Gastrocnemius medialis (tissue), 4 donors: Measurements from ENCODE around the gene SORBS1. TPM values are rescaled to one million over a fixed set of nuclear protein-coding genes. Genes with fewer than 3 reads are reported as not detected.

Experiments used
- ATAC-seq, 2 donors: fragments of 150-250 bp; one replicate each; pipeline ENCODE4 v1.9.1; 2016
- DNase-seq, 2 donors: peaks; one replicate each; pipeline ENCODE4 v3.0.0-alpha.2; 2019
- H3K27ac ChIP-seq, 4 donors: fragments of 200-600 bp; sonication (generic); 1 replicate in 1 of 4; 2 replicates in 3 of 4; pipeline ENCODE4 v1.5.1; 2016 to 2018; ENCODE audit warnings: mild to moderate bottlenecking in 2 of 4, moderate library complexity in 1 of 4
- H3K27me3 ChIP-seq, 3 donors: fragments of 200-600 bp; sonication (generic) in 2 of 3; 1 replicate in 1 of 3; 2 replicates in 2 of 3; pipeline versions ENCODE4 v1.5.1 to v1.6.0; 2016 to 2019; ENCODE audit warnings: mild to moderate bottlenecking in 1 of 3, moderate library complexity in 1 of 3
- H3K36me3 ChIP-seq, 2 donors: fragments of 200-600 bp; sonication (generic) in 1 of 2; one replicate each; pipeline ENCODE4 v1.5.1; 2017 to 2018
- H3K4me1 ChIP-seq, 2 donors: fragments of 200-600 bp; sonication (generic) in 1 of 2; one replicate each; pipeline ENCODE4 v1.5.1; 2016 to 2017; ENCODE audit warnings: mild to moderate bottlenecking in 2 of 2
- H3K4me3 ChIP-seq, 4 donors: fragments of 200-600 bp; sonication (generic) in 3 of 4; 1 replicate in 1 of 4; 2 replicates in 3 of 4; pipeline ENCODE4 v1.5.1; 2016 to 2019; ENCODE audit warnings: mild to moderate bottlenecking in 2 of 4
- H3K9me3 ChIP-seq, 3 donors: fragments of 200-600 bp; sonication (generic) in 2 of 3; 1 replicate in 1 of 3; 2 replicates in 2 of 3; pipeline ENCODE4 v1.5.1; 2016 to 2019
- POLR2A ChIP-seq, 2 donors: fragments of 450-650 bp; IDR thresholded peaks; one replicate each; pipeline ENCODE4 v1.6.1; 2017; ENCODE audit warnings: antibody characterized with exemption in 2 of 2, mild to moderate bottlenecking in 2 of 2, moderate library complexity in 2 of 2
- in situ Hi-C, 4 donors: fragments of 200-750 bp; cut with MboI; loops; one replicate each; pipeline versions ENCODE4 v1.15.0 to v1.8.0; 2017; ENCODE audit warnings: low sequenced_read_pairs in 4 of 4
- intact Hi-C: fragments of 100-400 bp; cut with DNase I; formaldehyde crosslinking; loops from one replicate; pipeline ENCODE4 v1.15.1; 2023; ENCODE audit warnings: low total_unique reads
- total RNA-seq, 4 donors: library from RNA; depleted of rRNA; stranded (reverse); fragments of >200 nt; gene quantifications; one replicate each; pipeline versions ENCODE4 v1.1.0 to v1.2.3, GENCODE V29; 2016
- TF ChIP-seq, protein P1 (sequence below), 5 experiments: fragments of 450-650 bp in 3 of 5; fragments of 200-600 bp in 2 of 5; sonication (generic) in 2 of 5; IDR thresholded peaks in 4 of 5; conservative IDR thresholded peaks in 1 of 5; 1 replicate in 4 of 5; 2 replicates in 1 of 5; pipeline ENCODE4 v1.5.1; 2016 to 2019; ENCODE audit warnings: antibody characterized with exemption in 5 of 5, mild to moderate bottlenecking in 3 of 5, moderate library complexity in 3 of 5

The SORBS1 gene
- total RNA-seq, 4 donors from 2014 or later = 146 to 331 (median 186) TPM

DNA sequence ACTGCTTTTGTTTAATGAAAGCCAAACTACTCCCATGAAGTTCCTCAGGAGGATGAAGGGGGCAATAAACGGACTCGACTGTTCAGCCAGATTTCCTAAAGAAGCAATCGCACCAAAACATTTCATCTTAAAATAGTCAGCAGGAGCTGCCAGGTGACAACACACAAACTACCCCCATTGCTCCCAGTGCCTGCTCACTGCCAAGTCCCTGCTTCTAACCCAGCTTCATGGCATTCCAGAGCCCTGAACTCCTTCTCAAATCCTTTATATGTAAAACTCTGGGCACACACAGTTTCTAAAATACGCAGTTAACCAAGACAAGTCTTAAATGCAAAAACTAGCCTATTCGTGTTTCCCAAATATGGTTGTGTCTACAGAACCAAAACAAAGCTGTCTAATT is 110.0 kb downstream of the SORBS1 start:
- DNase-seq (no peak), ATAC-seq (peak; percentile 26 to 52)
- peak overlapping the region; percentile 77 to 90 (median 86) for H3K27ac ChIP-seq
- in situ Hi-C loops = no loop called here
- H3K36me3 ChIP-seq = no peaks in the 10 kb centered on the region
- H3K27me3 ChIP-seq = no peaks in the 10 kb centered on the region
- no peaks in the 10 kb centered on the region for H3K9me3 ChIP-seq
- intact Hi-C loops = no loop called here
- H3K4me3 ChIP-seq = peak overlapping the region in 1 of 4 donors; percentile 39
- peaks cover 53 to 67% of the 10 kb centered on the region in 2 donors for H3K4me1 ChIP-seq
- TF ChIP-seq, protein P1, sequence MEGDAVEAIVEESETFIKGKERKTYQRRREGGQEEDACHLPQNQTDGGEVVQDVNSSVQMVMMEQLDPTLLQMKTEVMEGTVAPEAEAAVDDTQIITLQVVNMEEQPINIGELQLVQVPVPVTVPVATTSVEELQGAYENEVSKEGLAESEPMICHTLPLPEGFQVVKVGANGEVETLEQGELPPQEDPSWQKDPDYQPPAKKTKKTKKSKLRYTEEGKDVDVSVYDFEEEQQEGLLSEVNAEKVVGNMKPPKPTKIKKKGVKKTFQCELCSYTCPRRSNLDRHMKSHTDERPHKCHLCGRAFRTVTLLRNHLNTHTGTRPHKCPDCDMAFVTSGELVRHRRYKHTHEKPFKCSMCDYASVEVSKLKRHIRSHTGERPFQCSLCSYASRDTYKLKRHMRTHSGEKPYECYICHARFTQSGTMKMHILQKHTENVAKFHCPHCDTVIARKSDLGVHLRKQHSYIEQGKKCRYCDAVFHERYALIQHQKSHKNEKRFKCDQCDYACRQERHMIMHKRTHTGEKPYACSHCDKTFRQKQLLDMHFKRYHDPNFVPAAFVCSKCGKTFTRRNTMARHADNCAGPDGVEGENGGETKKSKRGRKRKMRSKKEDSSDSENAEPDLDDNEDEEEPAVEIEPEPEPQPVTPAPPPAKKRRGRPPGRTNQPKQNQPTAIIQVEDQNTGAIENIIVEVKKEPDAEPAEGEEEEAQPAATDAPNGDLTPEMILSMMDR (IDR thresholded peaks at IDR 0.05 in 4 of 5, conservative IDR thresholded peaks at IDR 0.05 in 1 of 5) = no peak
- no peak for TF ChIP-seq POLR2A (IDR thresholded peaks at IDR 0.05)

DNA sequence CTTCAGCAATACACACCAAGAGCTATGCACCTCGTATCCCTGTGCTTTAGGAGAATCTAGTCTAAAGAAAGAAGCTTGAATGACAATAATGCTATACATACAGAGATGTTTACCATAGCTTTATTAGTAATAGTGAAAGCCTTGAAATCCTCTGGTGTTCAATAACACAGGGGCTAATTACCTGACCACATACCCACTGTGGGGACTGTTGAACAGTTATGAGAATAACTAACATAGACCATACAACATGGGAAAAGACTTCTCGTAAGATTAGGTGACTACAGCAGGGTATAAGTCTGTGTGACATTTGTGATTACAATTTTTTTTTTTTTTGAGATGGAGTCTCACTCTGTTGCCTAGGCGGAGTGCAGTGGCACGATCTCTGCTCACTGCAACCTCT is 111.0 kb downstream of the SORBS1 start:
- peak overlapping the region; percentile 77 to 90 (median 86) for H3K27ac ChIP-seq
- no peak for ATAC-seq
- H3K4me1 ChIP-seq = peaks cover 62 to 69% of the 10 kb centered on the region in 2 donors

DNA sequence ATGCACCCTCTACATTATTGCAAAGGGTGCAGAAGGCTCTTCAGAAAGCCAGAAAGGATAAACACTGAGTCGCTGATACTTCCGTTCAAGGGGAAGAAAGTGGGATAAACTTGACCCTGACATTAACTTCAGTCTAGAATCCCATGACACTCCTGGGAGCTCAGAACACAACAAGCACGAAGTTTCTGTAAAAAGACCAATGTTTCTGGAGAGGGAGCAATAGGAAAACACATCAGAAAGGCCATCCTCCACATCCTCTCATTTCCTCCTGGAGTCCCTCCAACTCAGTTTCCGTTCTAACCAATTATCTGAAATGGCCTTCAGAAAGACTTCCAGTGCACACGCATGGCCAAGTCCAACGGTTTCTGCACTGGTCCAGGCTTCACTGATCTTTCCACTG is 113.5 kb downstream of the SORBS1 start:
- Histone ChIP-seq H3K27ac (peak overlapping the region; percentile 83 to 90 (median 86)), H3K4me1 (peaks cover 80 to 82% of the 10 kb centered on the region in 2 donors), H3K9me3 (no peaks in the 10 kb centered on the region), H3K27me3 (no peaks in the 10 kb centered on the region), H3K4me3 (no peak overlapping the region), H3K36me3 (no peaks in the 10 kb centered on the region)
- TF ChIP-seq, protein P1 (IDR thresholded peaks at IDR 0.05 in 4 of 5, conservative IDR thresholded peaks at IDR 0.05 in 1 of 5) = no peak
- TF ChIP-seq POLR2A (IDR thresholded peaks at IDR 0.05) = no peak
- no peak for DNase-seq
- intact Hi-C loops = no loop called here
- in situ Hi-C loops = no loop called here
- peak in 1 of 2 donors; percentile 11 for ATAC-seq

More for the DNA sequence above, 111.0 kb downstream of the SORBS1 start:
- in situ Hi-C loops = no loop called here
- H3K27me3 ChIP-seq = no peaks in the 10 kb centered on the region
- no peaks in the 10 kb centered on the region for H3K36me3 ChIP-seq
- no peak overlapping the region for H3K4me3 ChIP-seq
- H3K9me3 ChIP-seq = no peaks in the 10 kb centered on the region
- DNase-seq = no peak
- intact Hi-C loops = loop anchor here (1.0 kb wide), 1 partner anchor 17 kb away; no protein-coding TSS in a partner anchor
- no peak for TF ChIP-seq POLR2A (IDR thresholded peaks at IDR 0.05)
- TF ChIP-seq, protein P1 (IDR thresholded peaks at IDR 0.05 in 4 of 5, conservative IDR thresholded peaks at IDR 0.05 in 1 of 5) = no peak

DNA sequence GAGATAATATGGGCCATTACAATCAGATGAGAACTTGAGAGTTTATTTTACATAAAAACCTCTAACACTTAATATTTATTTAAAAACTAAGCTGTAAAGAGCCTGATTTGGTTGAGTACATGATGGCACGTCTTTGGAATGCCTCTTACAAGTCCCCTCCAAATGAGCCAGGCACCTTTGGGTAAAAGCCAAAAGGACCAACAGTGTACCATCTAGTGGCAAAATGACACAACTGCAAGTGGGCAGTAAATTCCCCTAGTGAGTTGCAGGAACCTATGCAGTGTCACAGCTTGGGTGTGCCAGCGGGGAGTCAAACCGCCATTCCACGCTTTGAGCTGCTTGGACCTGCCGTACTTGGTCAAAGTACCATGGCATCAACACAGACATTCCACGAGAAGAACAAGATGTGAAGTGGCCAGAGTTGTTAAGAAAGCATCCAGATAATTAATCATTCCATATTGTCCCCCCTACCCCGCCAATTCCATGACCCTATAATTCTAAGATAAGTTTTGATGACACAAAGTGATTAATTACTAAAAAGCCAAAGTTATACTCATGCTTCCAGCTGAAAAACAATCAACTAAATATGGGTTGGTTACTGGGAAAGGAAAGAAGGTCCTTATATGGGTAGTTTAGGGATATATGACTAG is 115.2 kb downstream of the SORBS1 start:
- no peak for TF ChIP-seq POLR2A (IDR thresholded peaks at IDR 0.05)
- TF ChIP-seq, protein P1 (IDR thresholded peaks at IDR 0.05 in 4 of 5, conservative IDR thresholded peaks at IDR 0.05 in 1 of 5) = peak; percentile 73 to 83 (median 80)
- in situ Hi-C loops = no loop called here

More for the DNA sequence above, 115.2 kb downstream of the SORBS1 start:
- Histone ChIP-seq H3K27me3 (no peaks in the 10 kb centered on the region), H3K36me3 (no peaks in the 10 kb centered on the region), H3K4me3 (peak overlapping the region in 1 of 4 donors; percentile 18), H3K4me1 (peaks cover 69% of the 10 kb centered on the region in 2 donors), H3K27ac (peak overlapping the region; percentile 83 to 90 (median 86)), H3K9me3 (no peaks in the 10 kb centered on the region)
- intact Hi-C loops = loop anchor here (2.0 kb wide), 1 partner anchor 15 kb away; no protein-coding TSS in a partner anchor
- DNase-seq (peak; percentile 46 to 81), ATAC-seq (peak; percentile 69 to 86)
